ENCODE data around the gene CACNA2D3. TPM values are rescaled to one million over a fixed set of nuclear protein-coding genes. Genes with fewer than 3 reads are reported as not detected.

Gene CACNA2D3
- total RNA-seq, 1 experiment from 2014 or later, result not detected

- no peak overlapping the region for H3K4me3 Mint-ChIP-seq (ENCODE audit: unreplicated experiment)
- no peaks in the 10 kb centered on the region for H3K36me3 Mint-ChIP-seq (ENCODE audit: insufficient read depth, unreplicated experiment)
- ChIA-PET CTCF (no interaction called here), POLR2A (no interaction called here)
- intact Hi-C loops (cut with micrococcal nuclease; ENCODE audit: unreplicated experiment), result no loop called here
- H3K9me3 Mint-ChIP-seq (ENCODE audit: unreplicated experiment), result peaks cover 5% of the 10 kb centered on the region
- no TSS peak for BruUV-seq (replicated peaks)
- no peak for DNase-seq
- TF ChIP-seq CTCF (IDR thresholded peaks at IDR 0.05; ENCODE audit: insufficient read depth in 1 of 2, low read depth in 1 of 2, low read length in 1 of 2, severe bottlenecking in 1 of 2, unreplicated experiment in 1 of 2), result no peak
- no peak overlapping the region for H3K27ac Mint-ChIP-seq (ENCODE audit: unreplicated experiment)
- Histone ChIP-seq H3K9me3 (no peaks in the 10 kb centered on the region), H3K4me1 (no peaks in the 10 kb centered on the region), H3K4me3 (ENCODE audit: low read depth, low read length) (no peak overlapping the region), H3K27me3 (replicated peaks; ENCODE audit: control insufficient read depth, insufficient read depth, low read length) (no peaks in the 10 kb centered on the region), H3K36me3 (ENCODE audit: control insufficient read depth, insufficient read depth, low read length) (no peaks in the 10 kb centered on the region)
- H3K27me3 Mint-ChIP-seq (ENCODE audit: insufficient read depth, unreplicated experiment), result no peaks in the 10 kb centered on the region
- no peaks in the 10 kb centered on the region for H3K4me1 Mint-ChIP-seq (ENCODE audit: low read depth, unreplicated experiment)
These were observed 714.5 kb downstream of the CACNA2D3 start for GRCh38 chr3:54836871-54837270.

GRCh38 chr3:54837964-54838363, 715.6 kb downstream of the CACNA2D3 start:
- TF ChIP-seq CTCF (IDR thresholded peaks at IDR 0.05; ENCODE audit: insufficient read depth in 1 of 2, low read depth in 1 of 2, low read length in 1 of 2, severe bottlenecking in 1 of 2, unreplicated experiment in 1 of 2), result no peak
- POLR2A ChIA-PET, result no interaction called here
- Mint-ChIP-seq H3K4me3 (ENCODE audit: unreplicated experiment) (no peak overlapping the region), H3K4me1 (ENCODE audit: low read depth, unreplicated experiment) (no peaks in the 10 kb centered on the region), H3K27ac (ENCODE audit: unreplicated experiment) (no peak overlapping the region), H3K9me3 (ENCODE audit: unreplicated experiment) (no peaks in the 10 kb centered on the region), H3K36me3 (ENCODE audit: insufficient read depth, unreplicated experiment) (no peaks in the 10 kb centered on the region), H3K27me3 (ENCODE audit: insufficient read depth, unreplicated experiment) (no peaks in the 10 kb centered on the region)
- no peak for DNase-seq
- Histone ChIP-seq H3K4me3 (ENCODE audit: low read depth, low read length) (no peak overlapping the region), H3K9me3 (no peaks in the 10 kb centered on the region), H3K27me3 (replicated peaks; ENCODE audit: control insufficient read depth, insufficient read depth, low read length) (no peaks in the 10 kb centered on the region), H3K4me1 (no peaks in the 10 kb centered on the region), H3K36me3 (ENCODE audit: control insufficient read depth, insufficient read depth, low read length) (no peaks in the 10 kb centered on the region)
- BruUV-seq (replicated peaks), result no TSS peak
- CTCF ChIA-PET, result no interaction called here
- intact Hi-C loops (cut with micrococcal nuclease; ENCODE audit: unreplicated experiment), result no loop called here

GRCh38 chr3:54841471-54841870, 719.1 kb downstream of the CACNA2D3 start:
- ChIA-PET CTCF (no interaction called here), POLR2A (no interaction called here)
- no peak for TF ChIP-seq CTCF (IDR thresholded peaks at IDR 0.05; ENCODE audit: insufficient read depth in 1 of 2, low read depth in 1 of 2, low read length in 1 of 2, severe bottlenecking in 1 of 2, unreplicated experiment in 1 of 2)
- Mint-ChIP-seq H3K27me3 (ENCODE audit: insufficient read depth, unreplicated experiment) (peaks cover 6% of the 10 kb centered on the region), H3K36me3 (ENCODE audit: insufficient read depth, unreplicated experiment) (no peaks in the 10 kb centered on the region), H3K4me1 (ENCODE audit: low read depth, unreplicated experiment) (no peaks in the 10 kb centered on the region), H3K27ac (ENCODE audit: unreplicated experiment) (no peak overlapping the region), H3K9me3 (ENCODE audit: unreplicated experiment) (no peaks in the 10 kb centered on the region), H3K4me3 (ENCODE audit: unreplicated experiment) (no peak overlapping the region)
- intact Hi-C loops (cut with micrococcal nuclease; ENCODE audit: unreplicated experiment), result no loop called here
- DNase-seq, result no peak
- Histone ChIP-seq H3K4me1 (no peaks in the 10 kb centered on the region), H3K4me3 (ENCODE audit: low read depth, low read length) (no peak overlapping the region), H3K9me3 (no peaks in the 10 kb centered on the region), H3K36me3 (ENCODE audit: control insufficient read depth, insufficient read depth, low read length) (no peaks in the 10 kb centered on the region), H3K27me3 (replicated peaks; ENCODE audit: control insufficient read depth, insufficient read depth, low read length) (no peaks in the 10 kb centered on the region)
- BruUV-seq (replicated peaks), result no TSS peak

All from Caco-2 (cell line).